T-helper 2 cell treated with Interferon-gamma antibody and Interleukin-4, amounts not matched to agents 5 μg/mL and 100 μg/mL, for 36 hours (primary cell): ENCODE results near the gene TRPV2.
A peak's percentile ranks its signal among the peaks of the same experiment; 100 is the strongest.
"Not testable (repeated sequence)": the region's sequence is repeated elsewhere in the genome, so short reads cannot be mapped to it uniquely, and the experiment has no call there.

ENCODE experiments used
- DNase-seq: peaks from one replicate; pipeline ENCODE4 v3.0.0; 2021; ENCODE audit warnings: low spot score
- H3K27ac Mint-ChIP-seq: one replicate; pipeline ENCODE4 v1.8.0; 2021; ENCODE audit warnings: mild to moderate bottlenecking, mixed read lengths
- H3K27me3 Mint-ChIP-seq: one replicate; pipeline ENCODE4 v1.8.0; 2021; ENCODE audit warnings: low read depth, mixed read lengths
- H3K36me3 Mint-ChIP-seq: one replicate; pipeline ENCODE4 v1.8.0; 2021; ENCODE audit warnings: low read depth, mixed read lengths
- H3K4me1 Mint-ChIP-seq: one replicate; pipeline ENCODE4 v1.8.0; 2021; ENCODE audit warnings: low read depth, mixed read lengths
- H3K4me3 Mint-ChIP-seq: one replicate; pipeline ENCODE4 v1.8.0; 2022; ENCODE audit warnings: mild to moderate bottlenecking, moderate library complexity, mixed read lengths
- H3K9me3 Mint-ChIP-seq: one replicate; pipeline ENCODE4 v1.8.0; 2021; ENCODE audit warnings: mixed read lengths

The TRPV2 gene

GRCh38 chr17:16415031-16415924 is at the start of gene TRPV2:
TRPV2 (plus strand) TSS chr17:16415571; CDS start chr17:16417669, 2,098 bp downstream.
- Mint-ChIP-seq H3K27ac (peak within 1 kb of the TSS; percentile 98), H3K9me3 (no peaks in the 10 kb centered on the region), H3K27me3 (no peaks in the 10 kb centered on the region), H3K4me1 (peaks cover 35% of the 10 kb centered on the region), H3K4me3 (peak within 1 kb of the TSS; percentile 99), H3K36me3 (peaks cover 32% of the 10 kb centered on the region)
- peak; percentile 25 for DNase-seq

DNA sequence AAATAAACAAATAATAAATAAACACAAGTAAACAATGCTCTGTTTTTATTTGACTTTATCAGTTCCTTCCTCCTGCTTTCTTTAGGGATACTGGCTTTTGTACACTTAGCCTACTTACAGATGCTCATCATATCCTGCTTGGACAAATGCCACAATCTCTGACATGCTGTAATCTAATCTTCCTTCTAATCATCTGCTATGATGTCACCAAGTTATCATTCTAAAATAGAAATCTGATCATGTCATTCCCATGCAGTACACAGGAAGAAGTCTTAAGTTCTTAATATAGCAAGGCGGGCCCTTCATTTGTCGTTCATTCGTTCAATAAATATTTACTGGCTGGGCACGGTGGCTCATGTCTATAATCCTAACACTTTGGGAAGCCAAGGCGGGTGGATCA is 43.6 kb upstream of the TRPV2 start:
- no peak overlapping the region for H3K4me3 Mint-ChIP-seq
- H3K36me3 Mint-ChIP-seq: no peaks in the 10 kb centered on the region
- peaks cover 2% of the 10 kb centered on the region for H3K4me1 Mint-ChIP-seq
- H3K27ac Mint-ChIP-seq: no peak overlapping the region
- no peaks in the 10 kb centered on the region for H3K9me3 Mint-ChIP-seq
- peaks cover 2% of the 10 kb centered on the region for H3K27me3 Mint-ChIP-seq
- no peak for DNase-seq

DNA sequence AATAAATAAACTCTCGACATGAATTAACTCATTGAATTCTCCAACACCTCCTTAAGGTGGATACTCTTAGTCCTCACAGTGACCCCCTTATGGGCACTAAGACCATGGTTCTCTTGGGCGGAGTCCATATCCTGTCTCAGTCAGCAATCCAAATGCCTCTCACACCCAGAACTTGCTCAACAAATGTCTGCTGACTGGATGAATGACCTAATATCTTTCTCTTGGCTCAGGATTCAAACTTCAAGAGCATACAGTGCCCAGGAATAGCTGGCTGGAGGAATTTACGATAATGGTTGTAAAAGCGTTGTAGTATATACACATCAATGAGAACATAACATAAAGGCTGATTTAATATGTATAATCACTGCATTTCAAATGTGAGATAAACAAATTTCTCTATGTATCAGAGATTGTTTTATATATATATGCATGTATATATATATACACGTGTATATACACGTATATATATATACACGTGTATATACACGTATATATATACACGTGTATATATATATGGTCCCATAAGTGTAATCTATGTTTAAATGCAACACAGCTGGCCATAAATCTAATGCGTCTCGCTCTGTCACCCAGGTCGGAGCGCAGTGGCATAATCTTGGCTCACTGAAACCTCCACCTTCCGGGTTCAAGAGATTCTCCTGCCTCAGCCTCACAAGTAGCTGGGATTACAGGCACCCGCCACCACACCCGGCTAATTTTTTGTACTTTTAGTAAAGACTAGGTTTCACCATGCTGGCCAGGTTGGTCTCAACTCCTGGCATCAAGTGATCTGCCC is 41.0 kb upstream of the TRPV2 start:
- no peaks in the 10 kb centered on the region for H3K36me3 Mint-ChIP-seq
- H3K27ac Mint-ChIP-seq: no peak overlapping the region
- no peak for DNase-seq
- H3K27me3 Mint-ChIP-seq: peaks cover 2% of the 10 kb centered on the region
- peaks cover 2% of the 10 kb centered on the region for H3K4me1 Mint-ChIP-seq
- H3K4me3 Mint-ChIP-seq: no peak overlapping the region
- H3K9me3 Mint-ChIP-seq: no peaks in the 10 kb centered on the region

GRCh38 chr17:16377941-16378341 is 37.4 kb upstream of the TRPV2 start:
- no peak overlapping the region for H3K4me3 Mint-ChIP-seq
- peaks cover 2% of the 10 kb centered on the region for H3K27me3 Mint-ChIP-seq
- H3K4me1 Mint-ChIP-seq: peaks cover 20% of the 10 kb centered on the region
- DNase-seq: no peak
- H3K36me3 Mint-ChIP-seq: peaks cover 23% of the 10 kb centered on the region
- H3K27ac Mint-ChIP-seq: no peak overlapping the region
- H3K9me3 Mint-ChIP-seq: no peaks in the 10 kb centered on the region

GRCh38 chr17:16378636-16379282 is 36.6 kb upstream of the TRPV2 start:
- no peak overlapping the region for H3K27ac Mint-ChIP-seq
- H3K4me3 Mint-ChIP-seq: no peak overlapping the region
- DNase-seq: no peak
- no peaks in the 10 kb centered on the region for H3K9me3 Mint-ChIP-seq
- H3K36me3 Mint-ChIP-seq: peaks cover 31% of the 10 kb centered on the region
- H3K4me1 Mint-ChIP-seq: peaks cover 25% of the 10 kb centered on the region
- H3K27me3 Mint-ChIP-seq: peaks cover 2% of the 10 kb centered on the region

GRCh38 chr17:16379654-16380053 is 35.7 kb upstream of the TRPV2 start:
- Mint-ChIP-seq H3K36me3 (peaks cover 39% of the 10 kb centered on the region), H3K4me3 (no peak overlapping the region), H3K4me1 (peaks cover 25% of the 10 kb centered on the region), H3K27ac (no peak overlapping the region), H3K9me3 (no peaks in the 10 kb centered on the region), H3K27me3 (peaks cover 2% of the 10 kb centered on the region)
- DNase-seq: no peak

GRCh38 chr17:16380640-16381495 is 34.5 kb upstream of the TRPV2 start, which contains the start of gene UBB:
UBB (plus strand) TSS chr17:16381091; CDS start chr17:16381908, 817 bp downstream.
- DNase-seq: peak; percentile 94
- Mint-ChIP-seq H3K27me3 (peaks cover 2% of the 10 kb centered on the region), H3K36me3 (peaks cover 39% of the 10 kb centered on the region), H3K4me3 (peak within 1 kb of the TSS; percentile 96), H3K9me3 (no peaks in the 10 kb centered on the region), H3K4me1 (peaks cover 25% of the 10 kb centered on the region), H3K27ac (peak within 1 kb of the TSS; percentile 97)

GRCh38 chr17:16381496-16381820 is 33.9 kb upstream of the TRPV2 start:
- H3K36me3 Mint-ChIP-seq: peaks cover 39% of the 10 kb centered on the region

GRCh38 chr17:16383216-16383615 is 32.2 kb upstream of the TRPV2 start:
- Mint-ChIP-seq H3K36me3 (peaks cover 39% of the 10 kb centered on the region), H3K27ac (no peak overlapping the region), H3K4me1 (peaks cover 35% of the 10 kb centered on the region), H3K27me3 (peaks cover 7% of the 10 kb centered on the region), H3K4me3 (peak overlapping the region; percentile 96), H3K9me3 (no peaks in the 10 kb centered on the region)
- DNase-seq: no peak

More at GRCh38 chr17:16381496-16381820, 33.9 kb upstream of the TRPV2 start:
- Mint-ChIP-seq H3K4me1 (peaks cover 27% of the 10 kb centered on the region), H3K9me3 (no peaks in the 10 kb centered on the region), H3K27me3 (peaks cover 2% of the 10 kb centered on the region), H3K4me3 (peak overlapping the region; percentile 96), H3K27ac (peak overlapping the region; percentile 97)
- no peak for DNase-seq

GRCh38 chr17:16383772-16384287 is 31.5 kb upstream of the TRPV2 start:
- DNase-seq: no peak
- peak overlapping the region; percentile 8 for H3K27ac Mint-ChIP-seq

GRCh38 chr17:16384557-16384956 is 30.8 kb upstream of the TRPV2 start:
- peak overlapping the region; percentile 16 for H3K27ac Mint-ChIP-seq
- peaks cover 35% of the 10 kb centered on the region for H3K4me1 Mint-ChIP-seq
- DNase-seq: no peak
- no peaks in the 10 kb centered on the region for H3K9me3 Mint-ChIP-seq
- peaks cover 39% of the 10 kb centered on the region for H3K36me3 Mint-ChIP-seq
- peaks cover 12% of the 10 kb centered on the region for H3K27me3 Mint-ChIP-seq
- H3K4me3 Mint-ChIP-seq: peak overlapping the region; percentile 28

More at GRCh38 chr17:16383772-16384287, 31.5 kb upstream of the TRPV2 start:
- Mint-ChIP-seq H3K4me1 (peaks cover 35% of the 10 kb centered on the region), H3K36me3 (peaks cover 39% of the 10 kb centered on the region), H3K4me3 (peak overlapping the region; percentile 96), H3K27me3 (peaks cover 10% of the 10 kb centered on the region), H3K9me3 (no peaks in the 10 kb centered on the region)

- H3K4me3 Mint-ChIP-seq: peak overlapping the region; percentile 88
- H3K36me3 Mint-ChIP-seq: peaks cover 34% of the 10 kb centered on the region
- not testable (repeated sequence) for DNase-seq, H3K9me3 Mint-ChIP-seq
- H3K27ac Mint-ChIP-seq: peak overlapping the region; percentile 75
- peaks cover 30% of the 10 kb centered on the region for H3K4me1 Mint-ChIP-seq
- H3K27me3 Mint-ChIP-seq: peaks cover 11% of the 10 kb centered on the region
These were observed 29.3 kb upstream of the TRPV2 start for GRCh38 chr17:16386126-16386507.

GRCh38 chr17:16391451-16391850 is 23.9 kb upstream of the TRPV2 start:
- H3K27me3 Mint-ChIP-seq: peaks cover 11% of the 10 kb centered on the region
- no peak for DNase-seq
- no peaks in the 10 kb centered on the region for H3K9me3 Mint-ChIP-seq
- no peaks in the 10 kb centered on the region for H3K36me3 Mint-ChIP-seq
- H3K4me1 Mint-ChIP-seq: peaks cover 8% of the 10 kb centered on the region
- H3K4me3 Mint-ChIP-seq: no peak overlapping the region
- H3K27ac Mint-ChIP-seq: no peak overlapping the region
